GM18502 (cell line): ENCODE data around the gene ENSA.
A peak's percentile ranks its signal among the peaks of the same experiment; 100 is the strongest.
"Not testable (repeated sequence)": the region's sequence is repeated elsewhere in the genome, so short reads cannot be mapped to it uniquely, and the experiment has no call there.

Source experiments
- ATAC-seq: cut with Tn5 transposase; IDR thresholded peaks from one replicate; pipeline ENCODE4 v1.9.1; 2021; ENCODE audit warnings: mild to moderate bottlenecking; ENCODE audit not compliant: unreplicated experiment, poor library complexity

Gene ENSA, protein sequence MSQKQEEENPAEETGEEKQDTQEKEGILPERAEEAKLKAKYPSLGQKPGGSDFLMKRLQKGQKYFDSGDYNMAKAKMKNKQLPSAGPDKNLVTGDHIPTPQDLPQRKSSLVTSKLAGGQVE

GRCh38 chr1:150629115-150629928, at the start of gene ENSA:
ENSA (minus strand) TSS chr1:150629612; CDS start chr1:150629470, 142 bp downstream.
- ATAC-seq, result peak; percentile 94

DNA sequence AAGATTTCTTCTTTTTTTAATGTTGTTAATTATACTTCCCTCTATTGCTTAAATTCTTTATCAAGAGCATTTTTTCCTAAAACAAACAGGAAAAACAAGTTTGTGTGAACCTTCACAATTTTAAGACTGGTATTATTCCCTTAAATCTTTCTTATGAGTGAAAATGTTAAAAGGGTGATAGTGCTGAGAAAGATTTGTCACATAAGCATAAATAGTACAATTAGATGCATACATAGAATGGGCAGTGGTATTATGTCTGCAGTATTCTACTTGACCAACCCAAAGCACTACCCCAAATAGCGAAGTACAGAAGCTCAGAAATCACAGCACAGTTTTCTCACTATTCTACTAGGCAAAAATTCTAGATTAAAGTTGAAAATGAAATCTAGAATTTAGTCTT, 49.6 kb upstream of the ENSA start:
- ATAC-seq, result no peak

DNA sequence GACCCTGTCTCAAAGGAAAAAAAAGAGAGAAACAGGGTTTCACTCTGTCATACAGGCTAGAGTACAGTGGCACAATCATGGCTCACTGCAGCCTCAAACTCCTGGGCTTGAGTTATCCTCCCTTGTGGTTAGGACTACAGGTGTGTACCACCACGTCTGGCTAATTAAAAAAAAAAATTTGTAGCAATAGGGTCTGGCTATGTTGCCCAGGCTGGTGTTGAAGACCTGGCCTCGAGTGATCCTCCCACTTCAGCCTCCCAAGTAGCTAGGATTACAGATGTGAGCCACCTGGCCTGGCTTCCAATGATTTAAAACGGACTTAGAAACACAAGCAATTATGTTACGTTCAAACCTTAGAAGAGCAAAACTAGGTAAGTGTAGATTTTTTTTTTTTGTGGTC, 45.5 kb upstream of the ENSA start:
- ATAC-seq, result no peak

- no peak for ATAC-seq
These were observed 33.9 kb upstream of the ENSA start for GRCh38 chr1:150663321-150663720.

- no peak for ATAC-seq
These were observed 33.4 kb upstream of the ENSA start for GRCh38 chr1:150662811-150663210.

DNA sequence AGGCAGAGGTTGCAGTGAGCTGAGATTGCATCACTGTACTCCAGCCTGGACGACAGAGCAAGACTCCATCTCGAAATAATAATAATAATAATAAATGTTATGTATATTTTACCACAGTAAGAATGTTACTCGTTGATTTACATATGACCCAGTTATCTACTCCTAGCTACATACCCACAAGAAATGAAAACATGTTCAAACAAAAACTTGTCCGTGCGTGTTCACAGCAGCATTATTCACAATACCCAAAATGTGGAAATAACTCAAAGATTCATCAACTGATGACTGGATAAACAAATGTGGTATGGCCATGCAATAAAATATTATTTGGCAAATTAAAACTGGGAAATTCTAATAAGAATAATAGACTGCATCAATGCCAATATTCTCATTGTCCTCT, 31.7 kb upstream of the ENSA start:
- ATAC-seq, result no peak

DNA sequence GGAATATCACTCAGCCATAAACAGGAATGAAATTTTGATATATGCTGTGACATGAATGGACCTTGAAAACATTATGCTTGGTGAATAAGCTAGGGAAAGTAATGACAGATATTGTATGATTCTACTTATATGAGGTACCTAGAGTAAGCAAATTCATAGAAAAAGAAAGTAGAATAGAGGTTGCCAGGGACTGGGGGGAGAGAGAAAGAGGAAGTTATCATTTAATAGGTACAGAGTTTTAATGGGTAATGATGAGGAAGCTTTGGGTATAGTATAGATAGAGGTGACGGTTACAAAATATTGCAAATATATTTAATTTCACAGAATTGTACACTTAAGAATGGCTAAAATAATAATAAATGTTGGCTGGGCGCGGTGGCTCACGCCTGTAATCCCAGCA, 31.2 kb upstream of the ENSA start:
- ATAC-seq, result no peak

DNA sequence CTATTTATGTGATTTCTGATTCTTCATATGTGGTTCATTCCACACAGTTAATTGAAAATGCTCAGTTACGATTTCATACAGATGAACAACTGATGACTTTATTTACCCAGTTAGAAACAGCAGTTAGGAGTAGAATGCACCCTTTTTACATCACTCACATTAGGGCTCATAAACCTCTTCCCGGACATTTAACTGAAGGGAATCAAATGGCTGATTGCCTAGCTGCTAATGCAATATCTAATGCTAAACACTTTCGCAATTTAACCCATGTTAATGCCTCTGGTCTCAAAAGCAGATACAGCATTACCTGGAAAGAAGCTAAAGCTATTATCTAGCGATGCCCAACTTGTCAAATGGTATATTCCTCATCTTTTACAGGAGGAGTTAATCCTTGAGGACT, 27.7 kb upstream of the ENSA start:
- ATAC-seq, result not testable (repeated sequence)

DNA sequence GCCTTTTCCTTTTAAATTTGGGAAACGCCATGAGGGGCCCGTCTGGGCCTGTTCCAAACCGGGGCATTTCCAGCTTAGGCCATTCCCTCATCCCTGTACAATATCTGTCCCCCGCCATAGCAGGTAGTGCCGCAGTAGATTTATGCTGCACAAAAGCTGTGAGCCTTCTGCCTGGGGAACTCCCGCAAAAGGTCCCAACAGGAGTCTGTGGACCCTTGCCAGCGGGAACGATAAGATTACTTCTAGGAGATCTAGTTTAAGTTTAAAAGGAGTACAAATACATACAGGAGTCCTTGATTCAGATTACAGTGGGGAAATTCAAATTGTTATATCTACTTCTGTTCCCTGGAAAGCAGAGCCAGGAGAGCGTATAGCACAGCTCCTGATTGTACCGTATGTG, 25.2 kb upstream of the ENSA start:
- not testable (repeated sequence) for ATAC-seq

GRCh38 chr1:150650193-150650592, 20.8 kb upstream of the ENSA start:
- no peak for ATAC-seq

- no peak for ATAC-seq
These were observed 20.1 kb upstream of the ENSA start for GRCh38 chr1:150649441-150650075.

DNA sequence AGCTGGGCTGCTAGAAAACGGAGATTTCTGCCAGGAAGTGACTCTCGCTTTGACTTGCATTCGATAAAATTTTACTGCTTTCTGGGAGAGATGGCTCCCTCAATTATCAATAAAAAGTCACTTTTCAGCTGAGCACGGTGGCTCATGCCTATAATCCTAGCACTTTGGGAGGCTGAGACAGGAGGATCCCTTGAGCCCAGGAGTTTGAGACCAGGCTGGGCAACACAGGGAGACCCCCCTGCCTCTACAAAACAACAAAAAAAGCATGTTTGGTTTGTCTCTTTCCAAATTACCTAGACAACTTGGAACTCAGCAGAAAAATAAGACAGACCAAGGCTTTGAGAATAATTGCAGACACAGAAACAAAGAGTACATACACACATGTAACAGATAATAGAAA, 12.9 kb upstream of the ENSA start:
- no peak for ATAC-seq

- ATAC-seq, result not testable (repeated sequence)
These were observed 11.9 kb upstream of the ENSA start for GRCh38 chr1:150641126-150641815.

GRCh38 chr1:150638430-150638829, 9.0 kb upstream of the ENSA start:
- ATAC-seq, result not testable (repeated sequence)

DNA sequence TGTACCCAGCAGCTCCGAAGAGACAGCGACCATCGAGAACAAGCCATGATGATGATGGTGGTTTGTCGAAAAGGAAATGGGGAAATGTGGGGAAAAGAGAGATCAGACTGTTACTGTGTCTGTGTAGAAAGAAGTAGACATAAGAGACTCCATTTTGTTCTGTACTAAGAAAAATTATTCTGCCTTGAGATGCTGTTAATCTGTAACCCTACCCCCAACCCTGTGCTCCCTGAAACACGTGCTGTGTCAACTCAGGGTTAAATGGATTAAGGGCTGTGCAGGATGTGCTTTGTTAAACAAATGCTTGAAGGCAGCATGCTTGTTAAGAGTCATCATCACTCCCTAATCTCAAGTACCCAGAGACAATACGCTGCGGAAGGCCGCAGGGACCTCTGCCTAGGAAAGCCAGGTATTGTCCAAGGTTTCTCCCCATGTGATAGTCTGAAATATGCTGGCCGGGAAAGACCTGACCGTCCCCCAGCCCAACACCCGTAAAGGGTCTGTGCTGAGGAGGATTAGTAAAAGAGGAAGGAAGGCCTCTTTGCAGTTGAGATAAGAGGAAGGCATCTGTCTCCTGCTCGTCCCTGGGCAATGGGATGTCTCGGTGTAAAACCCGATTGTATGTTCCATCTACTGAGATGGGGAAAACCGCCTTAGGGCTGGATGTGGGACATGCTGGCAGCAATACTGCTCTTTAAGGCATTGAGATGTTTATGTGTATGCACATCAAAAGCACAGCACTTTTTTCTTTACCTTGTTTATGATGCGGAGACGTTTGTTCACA, 5.6 kb upstream of the ENSA start:
- ATAC-seq, result not testable (repeated sequence)

- ATAC-seq, result peak; percentile 2
These were observed 672 bp downstream of the ENSA start for GRCh38 chr1:150628766-150629114.

GRCh38 chr1:150627826-150628410, 1.5 kb downstream of the ENSA start:
- ATAC-seq, result no peak

DNA sequence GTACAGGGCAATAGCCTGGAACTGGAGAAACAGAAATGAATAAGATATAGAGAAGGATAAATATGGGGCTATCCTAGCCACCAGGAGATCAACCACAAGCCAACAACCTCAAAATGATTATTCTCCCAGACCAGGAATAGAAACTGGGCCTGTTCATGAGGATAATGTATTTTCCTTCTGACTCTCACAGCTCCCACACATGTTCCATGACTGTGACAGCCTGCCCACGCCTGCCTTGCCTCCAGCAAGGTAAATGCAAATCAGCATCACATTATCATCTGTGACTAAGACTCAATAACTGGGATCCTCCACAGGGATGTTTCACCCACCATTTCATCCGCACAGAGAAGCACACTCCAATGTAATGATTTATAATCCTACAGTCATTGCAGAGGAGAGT, 3.3 kb downstream of the ENSA start:
- ATAC-seq, result no peak

- not testable (repeated sequence) for ATAC-seq
These were observed 4.9 kb downstream of the ENSA start for GRCh38 chr1:150624546-150624945.

- not testable (repeated sequence) for ATAC-seq
These were observed 5.3 kb downstream of the ENSA start for GRCh38 chr1:150624134-150624533.
